Measurements from ENCODE around the gene TTC24.

The TTC24 gene

DNA sequence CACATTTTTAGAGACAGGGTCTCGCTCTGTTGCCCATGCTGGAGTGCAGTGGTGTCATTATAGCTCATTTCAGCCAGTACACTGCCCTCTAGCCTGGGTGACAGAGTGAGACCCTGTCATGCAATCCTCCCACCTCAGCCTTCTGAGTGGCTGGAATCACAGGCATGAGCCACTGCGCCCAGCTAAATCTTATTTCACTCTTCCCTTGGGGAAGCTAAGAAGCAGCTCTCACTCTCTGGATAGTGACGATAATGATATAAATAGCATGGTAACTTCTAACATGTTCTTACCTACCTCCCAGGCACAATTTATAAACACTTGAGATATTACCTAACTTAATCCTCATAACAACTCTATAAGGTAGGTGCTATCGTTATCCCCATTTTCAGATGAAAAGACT is 32.1 kb upstream of the TTC24 start:
- in situ Hi-C loops (cut with MboI; ENCODE audit: low pct_unique_long_range_greater_than_20kb, low sequenced_read_pairs, unreplicated experiment) = no loop called here
- no peak for DNase-seq (ENCODE audit: low spot score)
- TF ChIP-seq CTCF (IDR thresholded peaks at IDR 0.05; ENCODE audit: extremely low read depth, insufficient read depth, missing control alignments) = no peak

DNA sequence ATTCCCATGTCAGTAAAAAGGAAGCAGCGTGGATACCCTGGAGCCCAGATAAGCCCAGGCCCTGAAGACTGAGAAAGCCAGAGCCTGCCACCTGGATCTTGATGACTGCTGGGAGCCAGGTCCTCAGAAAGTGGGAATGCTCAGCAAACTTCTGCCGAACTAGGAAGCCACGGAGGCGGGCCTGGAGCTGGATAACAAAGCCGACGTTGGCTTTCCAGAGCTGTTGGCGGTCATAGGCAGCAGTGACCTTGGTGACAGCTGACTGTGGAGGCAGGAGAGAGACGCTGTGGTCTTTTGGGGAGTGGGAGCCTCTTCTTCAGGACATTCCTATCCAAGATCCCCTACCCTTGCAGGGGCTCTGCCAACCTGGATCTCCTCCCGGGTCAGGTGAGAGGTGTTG is 31.5 kb upstream of the TTC24 start:
- in situ Hi-C loops (cut with MboI; ENCODE audit: low pct_unique_long_range_greater_than_20kb, low sequenced_read_pairs, unreplicated experiment) = no loop called here
- DNase-seq (ENCODE audit: low spot score) = no peak
- no peak for TF ChIP-seq CTCF (IDR thresholded peaks at IDR 0.05; ENCODE audit: extremely low read depth, insufficient read depth, missing control alignments)

GRCh38 chr1:156549390-156549789 is 30.1 kb upstream of the TTC24 start:
- TF ChIP-seq CTCF (IDR thresholded peaks at IDR 0.05; ENCODE audit: extremely low read depth, insufficient read depth, missing control alignments) = no peak
- DNase-seq (ENCODE audit: low spot score) = no peak
- in situ Hi-C loops (cut with MboI; ENCODE audit: low pct_unique_long_range_greater_than_20kb, low sequenced_read_pairs, unreplicated experiment) = no loop called here

GRCh38 chr1:156549831-156550230 is 29.7 kb upstream of the TTC24 start:
- no peak for DNase-seq (ENCODE audit: low spot score)
- in situ Hi-C loops (cut with MboI; ENCODE audit: low pct_unique_long_range_greater_than_20kb, low sequenced_read_pairs, unreplicated experiment) = no loop called here
- no peak for TF ChIP-seq CTCF (IDR thresholded peaks at IDR 0.05; ENCODE audit: extremely low read depth, insufficient read depth, missing control alignments)

- no peak for DNase-seq (ENCODE audit: low spot score)
- no peak for TF ChIP-seq CTCF (IDR thresholded peaks at IDR 0.05; ENCODE audit: extremely low read depth, insufficient read depth, missing control alignments)
- in situ Hi-C loops (cut with MboI; ENCODE audit: low pct_unique_long_range_greater_than_20kb, low sequenced_read_pairs, unreplicated experiment) = no loop called here
These were observed 29.2 kb upstream of the TTC24 start for GRCh38 chr1:156550346-156550745.

DNA sequence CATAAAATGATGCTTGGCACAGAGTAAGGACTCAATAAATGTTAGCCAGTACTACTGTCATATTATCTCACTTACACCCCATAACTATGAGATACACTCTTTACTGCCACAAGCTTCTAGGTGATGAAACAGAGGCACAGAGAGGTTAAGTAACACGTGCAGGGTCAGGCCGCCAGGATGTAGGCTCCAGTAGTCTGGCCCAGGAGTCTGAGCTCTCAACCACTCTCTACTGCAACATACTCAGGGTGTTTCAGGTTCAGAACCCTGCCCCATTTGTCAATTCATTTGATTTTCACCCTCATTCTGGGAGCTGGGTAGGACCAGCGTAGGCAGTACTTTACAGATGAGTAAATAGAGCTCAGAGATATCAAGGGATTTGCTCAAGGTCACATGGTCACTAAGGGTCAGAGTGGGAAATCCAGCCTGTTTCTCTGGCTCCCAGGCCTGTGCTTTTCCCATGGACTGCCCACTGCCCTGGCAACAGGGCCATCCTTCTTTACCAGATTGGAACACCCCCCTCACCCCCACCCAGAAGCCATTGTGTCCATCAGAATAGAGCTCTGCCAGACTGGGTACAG is 28.4 kb upstream of the TTC24 start:
- DNase-seq (ENCODE audit: low spot score) = no peak
- in situ Hi-C loops (cut with MboI; ENCODE audit: low pct_unique_long_range_greater_than_20kb, low sequenced_read_pairs, unreplicated experiment) = no loop called here
- no peak for TF ChIP-seq CTCF (IDR thresholded peaks at IDR 0.05; ENCODE audit: extremely low read depth, insufficient read depth, missing control alignments)

DNA sequence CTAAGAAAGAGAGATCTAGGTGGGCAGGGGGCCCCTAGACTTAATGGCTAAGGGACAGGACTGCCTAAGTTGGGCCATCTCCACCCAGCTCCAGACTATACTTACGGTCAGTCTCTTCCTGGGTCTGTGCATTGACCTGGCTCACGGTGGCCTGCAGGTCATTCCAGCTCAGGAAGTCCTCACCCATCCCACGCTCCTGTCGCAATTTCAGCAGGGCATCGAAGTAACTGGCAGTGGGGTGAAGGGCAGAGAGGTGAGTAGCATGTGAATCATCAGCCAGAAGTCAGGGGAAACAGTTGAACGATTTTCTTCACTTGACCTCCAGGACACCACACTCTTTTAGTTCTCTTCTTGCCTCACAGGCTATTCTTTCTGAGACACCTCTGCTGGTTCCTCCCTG is 27.7 kb upstream of the TTC24 start:
- TF ChIP-seq CTCF (IDR thresholded peaks at IDR 0.05; ENCODE audit: extremely low read depth, insufficient read depth, missing control alignments) = no peak
- DNase-seq (ENCODE audit: low spot score) = no peak
- in situ Hi-C loops (cut with MboI; ENCODE audit: low pct_unique_long_range_greater_than_20kb, low sequenced_read_pairs, unreplicated experiment) = no loop called here

All from GM13977 (cell line).